NCI-H526 treated with DMSO at 0.1 percent for 48 hours (cell line): ENCODE measurements around the gene DACH1.

ENCODE experiments used
- DNase-seq: peaks from one replicate; lab custom pipeline; 2025; lab: John Stamatoyannopoulos, UW

Gene DACH1

GRCh38 chr13:71489041-71489440 lies 378.0 kb downstream of the DACH1 start:
- no peak for DNase-seq

- DNase-seq = no peak
These were observed 378.8 kb downstream of the DACH1 start for GRCh38 chr13:71488201-71488600.

- DNase-seq = no peak
These were observed 381.1 kb downstream of the DACH1 start for GRCh38 chr13:71485913-71486312.

- no peak for DNase-seq
These were observed 383.3 kb downstream of the DACH1 start for GRCh38 chr13:71483733-71484132.

- no peak for DNase-seq
These were observed 385.5 kb downstream of the DACH1 start for GRCh38 chr13:71481501-71481900.

- DNase-seq = no peak
These were observed 386.0 kb downstream of the DACH1 start for GRCh38 chr13:71481046-71481445.

- no peak for DNase-seq
These were observed 389.3 kb downstream of the DACH1 start for GRCh38 chr13:71477735-71478134.

- DNase-seq = no peak
These were observed 392.1 kb downstream of the DACH1 start for GRCh38 chr13:71474936-71475335.

- DNase-seq = no peak
These were observed 397.4 kb downstream of the DACH1 start for GRCh38 chr13:71469626-71470025.

GRCh38 chr13:71464686-71465085 lies 402.3 kb downstream of the DACH1 start:
- DNase-seq = no peak

GRCh38 chr13:71461892-71462291 lies 405.1 kb downstream of the DACH1 start:
- DNase-seq = no peak

GRCh38 chr13:71460211-71460610 lies 406.8 kb downstream of the DACH1 start:
- DNase-seq = no peak

- DNase-seq = peak; percentile 41
These were observed 407.3 kb downstream of the DACH1 start for GRCh38 chr13:71459708-71460107.

GRCh38 chr13:71457645-71458044 lies 409.4 kb downstream of the DACH1 start:
- no peak for DNase-seq

- DNase-seq = no peak
These were observed 410.9 kb downstream of the DACH1 start for GRCh38 chr13:71456136-71456535.

GRCh38 chr13:71454509-71454908 lies 412.5 kb downstream of the DACH1 start:
- no peak for DNase-seq

- DNase-seq = no peak
These were observed 418.8 kb downstream of the DACH1 start for GRCh38 chr13:71448080-71448630.

- no peak for DNase-seq
These were observed 429.3 kb downstream of the DACH1 start for GRCh38 chr13:71437704-71438103.

- no peak for DNase-seq
These were observed 436.3 kb downstream of the DACH1 start for GRCh38 chr13:71430681-71431080.

GRCh38 chr13:71417205-71417604 lies 449.8 kb downstream of the DACH1 start:
- no peak for DNase-seq

GRCh38 chr13:71412231-71412630 lies 454.8 kb downstream of the DACH1 start:
- peak; percentile 84 for DNase-seq

- DNase-seq = no peak
These were observed 458.6 kb downstream of the DACH1 start for GRCh38 chr13:71408416-71408815.

- no peak for DNase-seq
These were observed 467.3 kb downstream of the DACH1 start for GRCh38 chr13:71399631-71400215.

- DNase-seq = no peak
These were observed 470.9 kb downstream of the DACH1 start for GRCh38 chr13:71396149-71396548.
